Measurements from ENCODE around the gene ZNF283.
A peak's percentile ranks its signal among the peaks of the same experiment; 100 is the strongest.

Gene ZNF283

GRCh38 chr19:43784241-43784980, 42.7 kb upstream of the ZNF283 start (continued):
- TF ChIP-seq ZNF580 (tag by site-specific recombination; IDR thresholded peaks at IDR 0.05) (no peak), ZNF501 (tag by site-specific recombination; IDR thresholded peaks at IDR 0.05) (no peak), ZBTB20 (tag by site-specific recombination; IDR thresholded peaks at IDR 0.05) (no peak), ZNF658 (tag by site-specific recombination; IDR thresholded peaks at IDR 0.05) (no peak), ZNF155 (tag by site-specific recombination; IDR thresholded peaks at IDR 0.05) (no peak), ZBTB21 (tag by site-specific recombination; IDR thresholded peaks at IDR 0.05) (peak; percentile 72; the same call in 1 of the 2 replicates), ZNF416 (tag by site-specific recombination; IDR thresholded peaks at IDR 0.05) (no peak), RBAK (tag by site-specific recombination; IDR thresholded peaks at IDR 0.05) (no peak), ZEB2 (tag by site-specific recombination; IDR thresholded peaks at IDR 0.05) (peak; percentile 24; the same call in 1 of the 2 replicates), ZNF132 (tag by site-specific recombination; IDR thresholded peaks at IDR 0.05; ENCODE audit: borderline replicate concordance) (no peak), SETDB1 (IDR thresholded peaks at IDR 0.05; ENCODE audit: insufficient read length, low read length) (no peak), IKZF3 (tag by site-specific recombination; IDR thresholded peaks at IDR 0.05) (no peak), ZNF571 (tag by site-specific recombination; IDR thresholded peaks at IDR 0.05) (no peak), ZNF335 (tag by site-specific recombination; conservative IDR thresholded peaks at IDR 0.05) (peak; percentile 57; the same call in 1 of the 2 replicates), REPIN1 (tag by site-specific recombination; IDR thresholded peaks at IDR 0.05; ENCODE audit: low read depth) (no peak), SCRT1 (tag by site-specific recombination; IDR thresholded peaks at IDR 0.05; ENCODE audit: borderline replicate concordance) (no peak), OSR2 (tag by site-specific recombination; IDR thresholded peaks at IDR 0.05) (no peak), ZFHX2 (tag by site-specific recombination; conservative IDR thresholded peaks at IDR 0.05) (no peak), ZFP37 (tag by site-specific recombination; IDR thresholded peaks at IDR 0.05) (0 out of 2 replicates have a peak, but pooled peaks have one; percentile 39), WT1 (tag by site-specific recombination; IDR thresholded peaks at IDR 0.05) (peak; percentile 71; the same call in 1 of the 2 replicates), ZNF223 (tag by site-specific recombination; IDR thresholded peaks at IDR 0.05) (no peak), ZSCAN30 (tag by site-specific recombination; IDR thresholded peaks at IDR 0.05) (no peak), ZNF776 (tag by site-specific recombination; IDR thresholded peaks at IDR 0.05; ENCODE audit: borderline replicate concordance) (no peak), ZNF2 (tag by site-specific recombination; IDR thresholded peaks at IDR 0.05) (no peak), ZNF621 (tag by site-specific recombination; IDR thresholded peaks at IDR 0.05) (no peak), ZNF585B (tag by site-specific recombination; IDR thresholded peaks at IDR 0.05) (no peak), ZSCAN4 (tag by site-specific recombination; IDR thresholded peaks at IDR 0.05) (no peak), OVOL3 (tag by site-specific recombination; IDR thresholded peaks at IDR 0.05) (no peak), ZNF174 (tag by site-specific recombination; IDR thresholded peaks at IDR 0.05) (no peak), ZNF549 (tag by site-specific recombination; IDR thresholded peaks at IDR 0.05) (no peak)
- TF ChIP-seq, protein P1, sequence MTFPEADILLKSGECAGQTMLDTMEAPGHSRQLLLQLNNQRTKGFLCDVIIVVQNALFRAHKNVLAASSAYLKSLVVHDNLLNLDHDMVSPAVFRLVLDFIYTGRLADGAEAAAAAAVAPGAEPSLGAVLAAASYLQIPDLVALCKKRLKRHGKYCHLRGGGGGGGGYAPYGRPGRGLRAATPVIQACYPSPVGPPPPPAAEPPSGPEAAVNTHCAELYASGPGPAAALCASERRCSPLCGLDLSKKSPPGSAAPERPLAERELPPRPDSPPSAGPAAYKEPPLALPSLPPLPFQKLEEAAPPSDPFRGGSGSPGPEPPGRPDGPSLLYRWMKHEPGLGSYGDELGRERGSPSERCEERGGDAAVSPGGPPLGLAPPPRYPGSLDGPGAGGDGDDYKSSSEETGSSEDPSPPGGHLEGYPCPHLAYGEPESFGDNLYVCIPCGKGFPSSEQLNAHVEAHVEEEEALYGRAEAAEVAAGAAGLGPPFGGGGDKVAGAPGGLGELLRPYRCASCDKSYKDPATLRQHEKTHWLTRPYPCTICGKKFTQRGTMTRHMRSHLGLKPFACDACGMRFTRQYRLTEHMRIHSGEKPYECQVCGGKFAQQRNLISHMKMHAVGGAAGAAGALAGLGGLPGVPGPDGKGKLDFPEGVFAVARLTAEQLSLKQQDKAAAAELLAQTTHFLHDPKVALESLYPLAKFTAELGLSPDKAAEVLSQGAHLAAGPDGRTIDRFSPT (tag by site-specific recombination; IDR thresholded peaks at IDR 0.05), result peak; percentile 80
- TF ChIP-seq, protein P2, sequence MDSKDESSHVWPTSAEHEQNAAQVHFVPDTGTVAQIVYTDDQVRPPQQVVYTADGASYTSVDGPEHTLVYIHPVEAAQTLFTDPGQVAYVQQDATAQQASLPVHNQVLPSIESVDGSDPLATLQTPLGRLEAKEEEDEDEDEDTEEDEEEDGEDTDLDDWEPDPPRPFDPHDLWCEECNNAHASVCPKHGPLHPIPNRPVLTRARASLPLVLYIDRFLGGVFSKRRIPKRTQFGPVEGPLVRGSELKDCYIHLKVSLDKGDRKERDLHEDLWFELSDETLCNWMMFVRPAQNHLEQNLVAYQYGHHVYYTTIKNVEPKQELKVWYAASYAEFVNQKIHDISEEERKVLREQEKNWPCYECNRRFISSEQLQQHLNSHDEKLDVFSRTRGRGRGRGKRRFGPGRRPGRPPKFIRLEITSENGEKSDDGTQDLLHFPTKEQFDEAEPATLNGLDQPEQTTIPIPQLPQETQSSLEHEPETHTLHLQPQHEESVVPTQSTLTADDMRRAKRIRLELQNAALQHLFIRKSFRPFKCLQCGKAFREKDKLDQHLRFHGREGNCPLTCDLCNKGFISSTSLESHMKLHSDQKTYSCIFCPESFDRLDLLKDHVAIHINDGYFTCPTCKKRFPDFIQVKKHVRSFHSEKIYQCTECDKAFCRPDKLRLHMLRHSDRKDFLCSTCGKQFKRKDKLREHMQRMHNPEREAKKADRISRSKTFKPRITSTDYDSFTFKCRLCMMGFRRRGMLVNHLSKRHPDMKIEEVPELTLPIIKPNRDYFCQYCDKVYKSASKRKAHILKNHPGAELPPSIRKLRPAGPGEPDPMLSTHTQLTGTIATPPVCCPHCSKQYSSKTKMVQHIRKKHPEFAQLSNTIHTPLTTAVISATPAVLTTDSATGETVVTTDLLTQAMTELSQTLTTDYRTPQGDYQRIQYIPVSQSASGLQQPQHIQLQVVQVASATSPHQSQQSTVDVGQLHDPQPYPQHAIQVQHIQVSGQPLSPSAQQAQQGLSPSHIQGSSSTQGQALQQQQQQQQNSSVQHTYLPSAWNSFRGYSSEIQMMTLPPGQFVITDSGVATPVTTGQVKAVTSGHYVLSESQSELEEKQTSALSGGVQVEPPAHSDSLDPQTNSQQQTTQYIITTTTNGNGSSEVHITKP (tag by site-specific recombination; IDR thresholded peaks at IDR 0.05), result 0 out of 2 replicates have a peak, but pooled peaks have one; percentile 33
- TF ChIP-seq, protein P3, sequence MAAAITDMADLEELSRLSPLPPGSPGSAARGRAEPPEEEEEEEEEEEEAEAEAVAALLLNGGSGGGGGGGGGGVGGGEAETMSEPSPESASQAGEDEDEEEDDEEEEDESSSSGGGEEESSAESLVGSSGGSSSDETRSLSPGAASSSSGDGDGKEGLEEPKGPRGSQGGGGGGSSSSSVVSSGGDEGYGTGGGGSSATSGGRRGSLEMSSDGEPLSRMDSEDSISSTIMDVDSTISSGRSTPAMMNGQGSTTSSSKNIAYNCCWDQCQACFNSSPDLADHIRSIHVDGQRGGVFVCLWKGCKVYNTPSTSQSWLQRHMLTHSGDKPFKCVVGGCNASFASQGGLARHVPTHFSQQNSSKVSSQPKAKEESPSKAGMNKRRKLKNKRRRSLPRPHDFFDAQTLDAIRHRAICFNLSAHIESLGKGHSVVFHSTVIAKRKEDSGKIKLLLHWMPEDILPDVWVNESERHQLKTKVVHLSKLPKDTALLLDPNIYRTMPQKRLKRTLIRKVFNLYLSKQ (tag by site-specific recombination; IDR thresholded peaks at IDR 0.05; ENCODE audit: borderline replicate concordance), result no peak

Data from HEK293 (cell line).